IMR-90 (cell line): ENCODE data around the gene FAM171A1. TPM values are rescaled to one million over a fixed set of nuclear protein-coding genes. Genes with fewer than 3 reads are reported as not detected.

ENCODE experiments used
- ATAC-seq: fragments of 200-7000 bp; cut with Tn5 transposase; 2 replicates; pipeline ENCODE4 v1.9.1; 2020; ENCODE audit warnings: low read depth, mild to moderate bottlenecking, moderate library complexity
- BruUV-seq: library from RNA; stranded (reverse); fragments of 400-500 nt; replicated peaks from 2 replicates; lab custom pipeline; 2021; lab: Mats Ljungman, UMichigan
- CTCF ChIA-PET: fragments of 300-600 bp; formaldehyde crosslinking; extraction: SDS; loops from one replicate; lab custom pipeline; 2021; ENCODE audit warnings: antibody characterized with exemption; lab: Yijun Ruan, JAX
- POLR2A ChIA-PET: fragments of 300-600 bp; sonication (Branson Sonifier 250); formaldehyde crosslinking; loops from one replicate; lab custom pipeline; 2022; ENCODE audit warnings: antibody characterized with exemption; ENCODE audit not compliant: unreplicated experiment; lab: Charles Lee
- DNase-seq: peaks from one replicate; pipeline ENCODE4 v3.0.0; 2013
- H2AFZ ChIP-seq: replicated peaks from 2 replicates; pipeline ENCODE3; 2013; ENCODE audit warnings: low read length, mild to moderate bottlenecking; ENCODE audit not compliant: poor library complexity
- H2AK5ac ChIP-seq: 2 replicates; pipeline ENCODE4 v1.6.1; 2013; ENCODE audit warnings: low read depth, low read length, inconsistent platforms
- H2AK9ac ChIP-seq: replicated peaks from 2 replicates; pipeline ENCODE3; 2013; ENCODE audit warnings: mild to moderate bottlenecking, low read depth, low read length, moderate library complexity; ENCODE audit not compliant: poor library complexity
- H2BK120ac ChIP-seq: 2 replicates; pipeline ENCODE4 v1.6.1; 2013; ENCODE audit warnings: low read depth, low read length, inconsistent platforms
- H2BK15ac ChIP-seq: 3 replicates; pipeline ENCODE4 v1.6.1; 2013; ENCODE audit warnings: low read depth, low read length, inconsistent platforms
- H2BK20ac ChIP-seq: 2 replicates; pipeline ENCODE4 v1.6.1; 2013; ENCODE audit warnings: low read depth, mild to moderate bottlenecking, inconsistent platforms, low read length, moderate library complexity
- H2BK5ac ChIP-seq: 2 replicates; pipeline ENCODE4 v1.6.1; 2013; ENCODE audit warnings: mild to moderate bottlenecking, low read depth, low read length, inconsistent platforms; ENCODE audit not compliant: poor library complexity, severe bottlenecking
- H3K14ac ChIP-seq: replicated peaks from 2 replicates; pipeline ENCODE4 v1.6.1; 2013; ENCODE audit warnings: low read depth, low read length, inconsistent platforms
- H3K18ac ChIP-seq: 2 replicates; pipeline ENCODE4 v1.6.1; 2013; ENCODE audit warnings: low read depth, low read length, control low read depth
- H3K23ac ChIP-seq: 2 replicates; pipeline ENCODE4 v1.6.1; 2013; ENCODE audit warnings: low read depth, low read length, inconsistent platforms
- H3K27ac ChIP-seq: 2 replicates; pipeline ENCODE4 v1.5.1; 2013; ENCODE audit warnings: mild to moderate bottlenecking, control low read depth, low read length; ENCODE audit not compliant: insufficient read depth
- H3K27me3 ChIP-seq: 2 replicates; pipeline ENCODE4 v1.6.1; 2013; ENCODE audit warnings: low read length; ENCODE audit not compliant: control insufficient read depth, insufficient read depth
- H3K36me3 ChIP-seq: 2 replicates; pipeline ENCODE4 v1.6.1; 2013; ENCODE audit warnings: low read length, mixed read lengths; ENCODE audit not compliant: control insufficient read depth, insufficient read depth
- H3K4ac ChIP-seq: 2 replicates; pipeline ENCODE4 v1.6.1; 2013; ENCODE audit warnings: low read depth, low read length, inconsistent platforms
- H3K4me1 ChIP-seq: 2 replicates; pipeline ENCODE4 v1.6.1; 2013; ENCODE audit warnings: low read length, mixed read lengths; ENCODE audit not compliant: control insufficient read depth, insufficient read depth
- H3K4me2 ChIP-seq: 2 replicates; pipeline ENCODE4 v1.6.1; 2013; ENCODE audit warnings: low read depth, mild to moderate bottlenecking, control low read depth, low read length, moderate library complexity
- H3K4me3 ChIP-seq: 2 replicates; pipeline ENCODE4 v1.5.1; 2013; ENCODE audit warnings: low read depth, mild to moderate bottlenecking, control low read depth, low read length, moderate library complexity; ENCODE audit not compliant: insufficient read depth
- H3K56ac ChIP-seq: 2 replicates; pipeline ENCODE4 v1.6.1; 2013; ENCODE audit warnings: low read length, inconsistent platforms; ENCODE audit not compliant: insufficient read depth; ENCODE audit errors: extremely low read depth
- H3K79me1 ChIP-seq, 2 experiments: 2 replicates each; pipeline ENCODE4 v1.6.1; 2013; ENCODE audit warnings: low read length in 2 of 2, inconsistent platforms in 1 of 2, low read depth in 1 of 2
- H3K9ac ChIP-seq: 2 replicates; pipeline ENCODE4 v1.6.1; 2013; ENCODE audit warnings: low read depth, low read length, control low read depth
- H3K9me1 ChIP-seq: 2 replicates; pipeline ENCODE4 v1.6.1; 2013; ENCODE audit warnings: low read length, inconsistent platforms; ENCODE audit not compliant: insufficient read depth
- H3K9me3 ChIP-seq: 2 replicates; pipeline ENCODE4 v1.6.1; 2013; ENCODE audit warnings: low read length; ENCODE audit not compliant: control insufficient read depth, insufficient read depth
- H4K20me1 ChIP-seq: 2 replicates; pipeline ENCODE4 v1.6.1; 2013; ENCODE audit warnings: low read length, inconsistent platforms; ENCODE audit not compliant: insufficient read depth
- H4K5ac ChIP-seq: 2 replicates; pipeline ENCODE4 v1.6.1; 2013; ENCODE audit warnings: mild to moderate bottlenecking, low read depth, low read length, control low read depth
- H4K8ac ChIP-seq, 2 experiments: 2 replicates each; pipeline ENCODE4 v1.6.1; 2013; ENCODE audit warnings: low read depth in 2 of 2, low read length in 2 of 2, control low read depth in 1 of 2, inconsistent platforms in 1 of 2
- H4K91ac ChIP-seq: 2 replicates; pipeline ENCODE4 v1.6.1; 2013; ENCODE audit warnings: low read depth, low read length, inconsistent platforms; ENCODE audit not compliant: insufficient read depth
- ELK1 ChIP-seq: fragments of 150-350 bp; IDR thresholded peaks from 2 replicates; pipeline ENCODE4 v1.6.1; 2016; ENCODE audit warnings: low read depth, mild to moderate bottlenecking, low read length, moderate library complexity, borderline replicate concordance
- MAFK ChIP-seq: IDR thresholded peaks from 2 replicates; pipeline ENCODE4 v1.6.1; 2012; ENCODE audit warnings: low read depth, low read length, improper control_type of control experiment
- RFX5 ChIP-seq: IDR thresholded peaks from 2 replicates; pipeline ENCODE4 v1.8.0; 2012; ENCODE audit warnings: low read depth, mild to moderate bottlenecking, low read length, moderate library complexity
- SMC3 ChIP-seq: fragments of 150-350 bp; IDR thresholded peaks from 2 replicates; pipeline ENCODE4 v1.6.1; 2016; ENCODE audit warnings: low read depth, mild to moderate bottlenecking, antibody characterized with exemption, low read length, moderate library complexity
- USF2 ChIP-seq: fragments of 150-350 bp; IDR thresholded peaks from 2 replicates; pipeline ENCODE4 v1.6.1; 2017; ENCODE audit warnings: mild to moderate bottlenecking, antibody characterized with exemption, low read length, low read depth
- WGBS, 2 experiments: methylation state at CpG; one replicate each; pipeline versions ENCODE4 v1.1.5 to v1.1.7; 2013; ENCODE audit warnings: missing lambda C conversion rate in 2 of 2; ENCODE audit not compliant: insufficient read length in 1 of 2; ENCODE audit errors: extremely low coverage in 2 of 2; 5-methylcytosine and 5-hydroxymethylcytosine counted together
- dilution Hi-C: fragments of 300-500 bp; cut with HindIII; formaldehyde crosslinking; loops from one replicate; pipeline ENCODE4 v1.14.3; 2018; ENCODE audit warnings: low sequenced_read_pairs; ENCODE audit not compliant: unreplicated experiment
- in situ Hi-C: fragments of 300-500 bp; cut with MboI; formaldehyde crosslinking; loops from 3 replicates; pipeline ENCODE4 v1.14.3; 2019; ENCODE audit warnings: low sequenced_read_pairs, inconsistent platforms, mixed read lengths
- intact Hi-C: fragments of 100-400 bp; cut with micrococcal nuclease; formaldehyde crosslinking; loops from 2 replicates; pipeline ENCODE4 v1.10.0; 2022
- polyA plus RNA-seq, 3 experiments: library from polyadenylated mRNA; depleted of rRNA; stranded (reverse); fragments of >200 nt; gene quantifications; 2 replicates each; pipeline ENCODE4 v1.2.3, GENCODE V29; 2012; ENCODE audit warnings: low replicate concordance in 1 of 3
- total RNA-seq: library from RNA; depleted of rRNA; stranded (reverse); fragments of >200 nt; gene quantifications from 2 replicates; pipeline ENCODE4 v1.2.3, GENCODE V29; 2012

The FAM171A1 gene
- total and polyA plus RNA-seq, 2 of the 4 experiments (the other 2 are of a cell fraction): 20.3 to 30.6 TPM

GRCh38 chr10:15196021-15196834 is 174.9 kb downstream of the FAM171A1 start:
- Histone ChIP-seq H3K4me2 (no peak overlapping the region), H3K4me3 (no peak overlapping the region), H3K9me1 (peaks cover 11% of the 10 kb centered on the region), H3K4me1 (peaks cover 14% of the 10 kb centered on the region), H3K56ac (no peak overlapping the region), H3K18ac (no peak overlapping the region), H3K14ac (no peak overlapping the region), H3K27ac (no peak overlapping the region), H2BK5ac (no peak overlapping the region), H4K8ac (no peak overlapping the region), H4K20me1 (no peaks in the 10 kb centered on the region), H2AFZ (no peak overlapping the region), H2BK20ac (no peak overlapping the region; the same call in none of the 2 replicates), H2AK9ac (no peak overlapping the region), H2BK15ac (no peak overlapping the region; the same call in 2 of the 3 replicates), H2BK120ac (peak overlapping the region; percentile 67; the same call in 1 of the 2 replicates), H3K9me3 (no peaks in the 10 kb centered on the region), H3K27me3 (no peaks in the 10 kb centered on the region), H3K79me1 (no peaks in the 10 kb centered on the region), H4K91ac (no peak overlapping the region), H2AK5ac (peak overlapping the region; percentile 76; the same call in 1 of the 2 replicates), H3K36me3 (no peaks in the 10 kb centered on the region), H3K4ac (no peak overlapping the region; the same call in 1 of the 2 replicates), H3K23ac (no peak overlapping the region), H4K5ac (no peak overlapping the region), H3K9ac (no peak overlapping the region)
- BruUV-seq: no TSS peak
- TF ChIP-seq USF2 (no peak), SMC3 (no peak), RFX5 (no peak), ELK1 (no peak), MAFK (no peak)
- CTCF ChIA-PET: no interaction called here
- no peak for ATAC-seq
- POLR2A ChIA-PET: no interaction called here
- dilution Hi-C loops (no loop called here), in situ Hi-C loops (no loop called here), intact Hi-C loops (no loop called here)
- WGBS, 2 experiments: 86% methylated on average over 10 of the region's 12 CpGs; no CpG with 5 or more reads in 1 of the 2 experiments
- DNase-seq: no peak
